Astrocyte (in vitro differentiated cells and primary cell): ENCODE results near the gene PNPLA2. TPM values are rescaled to one million over a fixed set of nuclear protein-coding genes. Genes with fewer than 3 reads are reported as not detected.

Experiments
- DNase-seq: peaks from one replicate; pipeline ENCODE4 v3.0.0-alpha.2; 2010; ENCODE audit warnings: low read depth
- FAIRE-seq: peaks from 2 replicates; lab custom pipeline; 2011; peaks lifted over from hg19 to GRCh38; lab: Jason Lieb, UNC
- H2AFZ ChIP-seq: 2 replicates; pipeline ENCODE4 v1.6.0; 2012; ENCODE audit warnings: low read depth, low read length, inconsistent platforms
- H3K27ac ChIP-seq: 2 replicates; pipeline ENCODE4 v1.5.1; 2011; ENCODE audit warnings: low read depth, low read length, inconsistent platforms
- H3K27me3 ChIP-seq: 2 replicates; pipeline ENCODE4 v1.6.0; 2011; ENCODE audit warnings: low read length, inconsistent platforms; ENCODE audit not compliant: insufficient read depth
- H3K36me3 ChIP-seq: 2 replicates; pipeline ENCODE4 v1.5.1; 2011; ENCODE audit warnings: low read length, inconsistent platforms; ENCODE audit not compliant: insufficient read depth
- H3K4me1 ChIP-seq: 2 replicates; pipeline ENCODE4 v1.5.1; 2011; ENCODE audit warnings: low read length, inconsistent platforms; ENCODE audit not compliant: insufficient read depth
- H3K4me2 ChIP-seq: 2 replicates; pipeline ENCODE4 v1.6.0; 2012; ENCODE audit warnings: low read length, inconsistent platforms
- H3K4me3 ChIP-seq: 2 replicates; pipeline ENCODE4 v1.5.1; 2011; ENCODE audit warnings: low read depth, mild to moderate bottlenecking, low read length, inconsistent platforms; ENCODE audit not compliant: insufficient read depth
- H3K79me2 ChIP-seq: 2 replicates; pipeline ENCODE4 v1.6.0; 2012; ENCODE audit warnings: mild to moderate bottlenecking, low read length, inconsistent platforms; ENCODE audit not compliant: insufficient read depth
- H3K9ac ChIP-seq: 2 replicates; pipeline ENCODE4 v1.6.0; 2012; ENCODE audit warnings: mild to moderate bottlenecking, low read length, inconsistent platforms
- H3K9me3 ChIP-seq: 2 replicates; pipeline ENCODE4 v1.5.1; 2012; ENCODE audit warnings: low read depth, mild to moderate bottlenecking, low read length, inconsistent platforms; ENCODE audit not compliant: insufficient read depth
- H4K20me1 ChIP-seq: 2 replicates; pipeline ENCODE4 v1.6.0; 2012; ENCODE audit warnings: low read length, inconsistent platforms; ENCODE audit not compliant: insufficient read depth
- H3K27ac Mint-ChIP-seq: one replicate; pipeline ENCODE4 v1.8.0; 2021; ENCODE audit warnings: mild to moderate bottlenecking, mixed read lengths; ENCODE audit not compliant: unreplicated experiment
- H3K27me3 Mint-ChIP-seq: one replicate; pipeline ENCODE4 v1.8.0; 2021; ENCODE audit warnings: low read depth, mixed read lengths; ENCODE audit not compliant: unreplicated experiment
- H3K36me3 Mint-ChIP-seq: one replicate; pipeline ENCODE4 v1.8.0; 2021; ENCODE audit warnings: low read depth, mixed read lengths; ENCODE audit not compliant: unreplicated experiment
- H3K4me1 Mint-ChIP-seq: one replicate; pipeline ENCODE4 v1.8.0; 2021; ENCODE audit warnings: low read depth, mixed read lengths; ENCODE audit not compliant: unreplicated experiment
- H3K4me3 Mint-ChIP-seq: one replicate; pipeline ENCODE4 v1.8.0; 2021; ENCODE audit warnings: mild to moderate bottlenecking, moderate library complexity, mixed read lengths; ENCODE audit not compliant: unreplicated experiment
- H3K9me3 Mint-ChIP-seq: one replicate; pipeline ENCODE4 v1.8.0; 2021; ENCODE audit warnings: mild to moderate bottlenecking, mixed read lengths; ENCODE audit not compliant: unreplicated experiment
- CTCF ChIP-seq: IDR thresholded peaks from 2 replicates; pipeline ENCODE4 v1.5.1; 2011; ENCODE audit warnings: low read depth, mild to moderate bottlenecking, inconsistent platforms, low read length, moderate library complexity; ENCODE audit not compliant: insufficient read depth
- EZH2 ChIP-seq: IDR thresholded peaks from 2 replicates; pipeline ENCODE4 v1.6.1; 2012; ENCODE audit warnings: mild to moderate bottlenecking, low read length, inconsistent platforms; ENCODE audit not compliant: insufficient read depth
- total RNA-seq: library from RNA; stranded (reverse); gene quantifications from 2 replicates; pipeline ENCODE4 v1.2.1, GENCODE V29; 2021

Gene PNPLA2
- total RNA-seq, 1 donor from 2014 or later, result 46.8 TPM

- Mint-ChIP-seq H3K27me3 (no peaks in the 10 kb centered on the region), H3K4me1 (peaks cover 2% of the 10 kb centered on the region)
- no peak for FAIRE-seq
These were observed 43.5 kb downstream of the PNPLA2 start for GRCh38 chr11:862081-862661.

GRCh38 chr11:862696-863022 is 43.9 kb downstream of the PNPLA2 start:
- no peak for FAIRE-seq
- Mint-ChIP-seq H3K4me1 (peaks cover 2% of the 10 kb centered on the region), H3K9me3 (no peaks in the 10 kb centered on the region), H3K4me3 (no peak overlapping the region), H3K27ac (no peak overlapping the region), H3K36me3 (no peaks in the 10 kb centered on the region), H3K27me3 (no peaks in the 10 kb centered on the region)
- H3K4me3 ChIP-seq, result no peak overlapping the region
- H3K79me2 ChIP-seq, result no peaks in the 10 kb centered on the region
- no peaks in the 10 kb centered on the region for H3K36me3 ChIP-seq
- H3K4me1 ChIP-seq, result peaks cover 17% of the 10 kb centered on the region
- H3K27me3 ChIP-seq, result no peaks in the 10 kb centered on the region
- no peak for DNase-seq
- no peaks in the 10 kb centered on the region for H3K9me3 ChIP-seq
- H4K20me1 ChIP-seq, result peaks cover 29% of the 10 kb centered on the region
- no peak overlapping the region for H3K27ac ChIP-seq
- H2AFZ ChIP-seq, result no peak overlapping the region
- TF ChIP-seq CTCF, result no peak
- TF ChIP-seq EZH2, result no peak
- peak overlapping the region; percentile 14 for H3K9ac ChIP-seq
- peak overlapping the region; percentile 18 for H3K4me2 ChIP-seq

More at GRCh38 chr11:862081-862661, 43.5 kb downstream of the PNPLA2 start:
- no peak overlapping the region for H3K4me3 ChIP-seq
- H3K9me3 Mint-ChIP-seq, result no peaks in the 10 kb centered on the region
- peak overlapping the region; percentile 14 for H3K9ac ChIP-seq
- H3K4me2 ChIP-seq, result peak overlapping the region; percentile 18
- H3K9me3 ChIP-seq, result no peaks in the 10 kb centered on the region
- H4K20me1 ChIP-seq, result peaks cover 32% of the 10 kb centered on the region
- no peak for DNase-seq
- H3K36me3 ChIP-seq, result no peaks in the 10 kb centered on the region
- no peak overlapping the region for H3K4me3 Mint-ChIP-seq
- H3K4me1 ChIP-seq, result peaks cover 17% of the 10 kb centered on the region
- TF ChIP-seq EZH2 (no peak), CTCF (no peak)
- no peaks in the 10 kb centered on the region for H3K79me2 ChIP-seq
- H2AFZ ChIP-seq, result no peak overlapping the region
- H3K27me3 ChIP-seq, result no peaks in the 10 kb centered on the region
- no peak overlapping the region for H3K27ac ChIP-seq
- H3K36me3 Mint-ChIP-seq, result no peaks in the 10 kb centered on the region
- peak overlapping the region; percentile 12 for H3K27ac Mint-ChIP-seq
